IMR-90 (cell line): ENCODE data around the gene SMYD1. TPM values are rescaled to one million over a fixed set of nuclear protein-coding genes. Genes with fewer than 3 reads are reported as not detected.

Experiments
- ATAC-seq: fragments of 200-7000 bp; cut with Tn5 transposase; 2 replicates; pipeline ENCODE4 v1.9.1; 2020; ENCODE audit warnings: low read depth, mild to moderate bottlenecking, moderate library complexity
- BruUV-seq: library from RNA; stranded (reverse); fragments of 400-500 nt; replicated peaks from 2 replicates; lab custom pipeline; 2021; lab: Mats Ljungman, UMichigan
- CTCF ChIA-PET: fragments of 300-600 bp; formaldehyde crosslinking; extraction: SDS; loops from one replicate; lab custom pipeline; 2021; ENCODE audit warnings: antibody characterized with exemption; lab: Yijun Ruan, JAX
- POLR2A ChIA-PET: fragments of 300-600 bp; sonication (Branson Sonifier 250); formaldehyde crosslinking; loops from one replicate; lab custom pipeline; 2022; ENCODE audit warnings: antibody characterized with exemption; ENCODE audit not compliant: unreplicated experiment; lab: Charles Lee
- DNase-seq: peaks from one replicate; pipeline ENCODE4 v3.0.0; 2013
- H2AFZ ChIP-seq: replicated peaks from 2 replicates; pipeline ENCODE3; 2013; ENCODE audit warnings: low read length, mild to moderate bottlenecking; ENCODE audit not compliant: poor library complexity
- H2AK5ac ChIP-seq: 2 replicates; pipeline ENCODE4 v1.6.1; 2013; ENCODE audit warnings: low read depth, low read length, inconsistent platforms
- H2AK9ac ChIP-seq: replicated peaks from 2 replicates; pipeline ENCODE3; 2013; ENCODE audit warnings: mild to moderate bottlenecking, low read depth, low read length, moderate library complexity; ENCODE audit not compliant: poor library complexity
- H2BK120ac ChIP-seq: 2 replicates; pipeline ENCODE4 v1.6.1; 2013; ENCODE audit warnings: low read depth, low read length, inconsistent platforms
- H2BK15ac ChIP-seq: 3 replicates; pipeline ENCODE4 v1.6.1; 2013; ENCODE audit warnings: low read depth, low read length, inconsistent platforms
- H2BK20ac ChIP-seq: 2 replicates; pipeline ENCODE4 v1.6.1; 2013; ENCODE audit warnings: low read depth, mild to moderate bottlenecking, inconsistent platforms, low read length, moderate library complexity
- H2BK5ac ChIP-seq: 2 replicates; pipeline ENCODE4 v1.6.1; 2013; ENCODE audit warnings: mild to moderate bottlenecking, low read depth, low read length, inconsistent platforms; ENCODE audit not compliant: poor library complexity, severe bottlenecking
- H3K14ac ChIP-seq: replicated peaks from 2 replicates; pipeline ENCODE4 v1.6.1; 2013; ENCODE audit warnings: low read depth, low read length, inconsistent platforms
- H3K18ac ChIP-seq: 2 replicates; pipeline ENCODE4 v1.6.1; 2013; ENCODE audit warnings: low read depth, low read length, control low read depth
- H3K23ac ChIP-seq: 2 replicates; pipeline ENCODE4 v1.6.1; 2013; ENCODE audit warnings: low read depth, low read length, inconsistent platforms
- H3K27ac ChIP-seq: 2 replicates; pipeline ENCODE4 v1.5.1; 2013; ENCODE audit warnings: mild to moderate bottlenecking, control low read depth, low read length; ENCODE audit not compliant: insufficient read depth
- H3K27me3 ChIP-seq: 2 replicates; pipeline ENCODE4 v1.6.1; 2013; ENCODE audit warnings: low read length; ENCODE audit not compliant: control insufficient read depth, insufficient read depth
- H3K36me3 ChIP-seq: 2 replicates; pipeline ENCODE4 v1.6.1; 2013; ENCODE audit warnings: low read length, mixed read lengths; ENCODE audit not compliant: control insufficient read depth, insufficient read depth
- H3K4ac ChIP-seq: 2 replicates; pipeline ENCODE4 v1.6.1; 2013; ENCODE audit warnings: low read depth, low read length, inconsistent platforms
- H3K4me1 ChIP-seq: 2 replicates; pipeline ENCODE4 v1.6.1; 2013; ENCODE audit warnings: low read length, mixed read lengths; ENCODE audit not compliant: control insufficient read depth, insufficient read depth
- H3K4me2 ChIP-seq: 2 replicates; pipeline ENCODE4 v1.6.1; 2013; ENCODE audit warnings: low read depth, mild to moderate bottlenecking, control low read depth, low read length, moderate library complexity
- H3K4me3 ChIP-seq: 2 replicates; pipeline ENCODE4 v1.5.1; 2013; ENCODE audit warnings: low read depth, mild to moderate bottlenecking, control low read depth, low read length, moderate library complexity; ENCODE audit not compliant: insufficient read depth
- H3K56ac ChIP-seq: 2 replicates; pipeline ENCODE4 v1.6.1; 2013; ENCODE audit warnings: low read length, inconsistent platforms; ENCODE audit not compliant: insufficient read depth; ENCODE audit errors: extremely low read depth
- H3K79me1 ChIP-seq, 2 experiments: 2 replicates each; pipeline ENCODE4 v1.6.1; 2013; ENCODE audit warnings: low read length in 2 of 2, inconsistent platforms in 1 of 2, low read depth in 1 of 2
- H3K9ac ChIP-seq: 2 replicates; pipeline ENCODE4 v1.6.1; 2013; ENCODE audit warnings: low read depth, low read length, control low read depth
- H3K9me1 ChIP-seq: 2 replicates; pipeline ENCODE4 v1.6.1; 2013; ENCODE audit warnings: low read length, inconsistent platforms; ENCODE audit not compliant: insufficient read depth
- H3K9me3 ChIP-seq: 2 replicates; pipeline ENCODE4 v1.6.1; 2013; ENCODE audit warnings: low read length; ENCODE audit not compliant: control insufficient read depth, insufficient read depth
- H4K20me1 ChIP-seq: 2 replicates; pipeline ENCODE4 v1.6.1; 2013; ENCODE audit warnings: low read length, inconsistent platforms; ENCODE audit not compliant: insufficient read depth
- H4K5ac ChIP-seq: 2 replicates; pipeline ENCODE4 v1.6.1; 2013; ENCODE audit warnings: mild to moderate bottlenecking, low read depth, low read length, control low read depth
- H4K8ac ChIP-seq, 2 experiments: 2 replicates each; pipeline ENCODE4 v1.6.1; 2013; ENCODE audit warnings: low read depth in 2 of 2, low read length in 2 of 2, control low read depth in 1 of 2, inconsistent platforms in 1 of 2
- H4K91ac ChIP-seq: 2 replicates; pipeline ENCODE4 v1.6.1; 2013; ENCODE audit warnings: low read depth, low read length, inconsistent platforms; ENCODE audit not compliant: insufficient read depth
- BHLHE40 ChIP-seq: fragments of 150-350 bp; IDR thresholded peaks from 2 replicates; pipeline ENCODE4 v1.6.1; 2016; ENCODE audit warnings: mild to moderate bottlenecking, low read depth, low read length
- CEBPB ChIP-seq: IDR thresholded peaks from 2 replicates; pipeline ENCODE4 v1.6.1; 2012; ENCODE audit warnings: low read depth, low read length, improper control_type of control experiment
- CHD1 ChIP-seq: IDR thresholded peaks from 2 replicates; pipeline ENCODE4 v1.6.1; 2012; ENCODE audit warnings: low read depth, low read length, improper control_type of control experiment
- FOS ChIP-seq: fragments of 150-350 bp; IDR thresholded peaks from 2 replicates; pipeline ENCODE4 v1.6.1; 2016; ENCODE audit warnings: low read depth, low read length
- MAFK ChIP-seq: IDR thresholded peaks from 2 replicates; pipeline ENCODE4 v1.6.1; 2012; ENCODE audit warnings: low read depth, low read length, improper control_type of control experiment
- MAZ ChIP-seq: IDR thresholded peaks from 2 replicates; pipeline ENCODE4 v1.6.1; 2012; ENCODE audit warnings: low read depth, mild to moderate bottlenecking, low read length, improper control_type of control experiment, moderate library complexity, borderline replicate concordance
- MXI1 ChIP-seq: IDR thresholded peaks from 2 replicates; pipeline ENCODE4 v1.6.1; 2012; ENCODE audit warnings: low read depth, mild to moderate bottlenecking, low read length, moderate library complexity, borderline replicate concordance
- NFE2L2 ChIP-seq: fragments of 150-350 bp; IDR thresholded peaks from 2 replicates; pipeline ENCODE4 v1.6.1; 2016; ENCODE audit warnings: low read depth, mild to moderate bottlenecking, low read length
- POLR2A ChIP-seq: IDR thresholded peaks from 2 replicates; pipeline ENCODE4 v1.6.1; 2012; ENCODE audit warnings: mild to moderate bottlenecking, low read depth, low read length
- RAD21 ChIP-seq: IDR thresholded peaks from 2 replicates; pipeline ENCODE4 v1.6.1; 2012; ENCODE audit warnings: low read length, improper control_type of control experiment
- RCOR1 ChIP-seq: IDR thresholded peaks from 2 replicates; pipeline ENCODE4 v1.6.1; 2012; ENCODE audit warnings: mild to moderate bottlenecking, low read length, improper control_type of control experiment; ENCODE audit not compliant: insufficient replicate concordance
- RFX5 ChIP-seq: IDR thresholded peaks from 2 replicates; pipeline ENCODE4 v1.8.0; 2012; ENCODE audit warnings: low read depth, mild to moderate bottlenecking, low read length, moderate library complexity
- WGBS, 2 experiments: methylation state at CpG; one replicate each; pipeline versions ENCODE4 v1.1.5 to v1.1.7; 2013; ENCODE audit warnings: missing lambda C conversion rate in 2 of 2; ENCODE audit not compliant: insufficient read length in 1 of 2; ENCODE audit errors: extremely low coverage in 2 of 2; 5-methylcytosine and 5-hydroxymethylcytosine counted together
- dilution Hi-C: fragments of 300-500 bp; cut with HindIII; formaldehyde crosslinking; loops from one replicate; pipeline ENCODE4 v1.14.3; 2018; ENCODE audit warnings: low sequenced_read_pairs; ENCODE audit not compliant: unreplicated experiment
- in situ Hi-C: fragments of 300-500 bp; cut with MboI; formaldehyde crosslinking; loops from 3 replicates; pipeline ENCODE4 v1.14.3; 2019; ENCODE audit warnings: low sequenced_read_pairs, inconsistent platforms, mixed read lengths
- intact Hi-C: fragments of 100-400 bp; cut with micrococcal nuclease; formaldehyde crosslinking; loops from 2 replicates; pipeline ENCODE4 v1.10.0; 2022
- polyA plus RNA-seq, 3 experiments: library from polyadenylated mRNA; depleted of rRNA; stranded (reverse); fragments of >200 nt; gene quantifications; 2 replicates each; pipeline ENCODE4 v1.2.3, GENCODE V29; 2012; ENCODE audit warnings: low replicate concordance in 1 of 3
- total RNA-seq: library from RNA; depleted of rRNA; stranded (reverse); fragments of >200 nt; gene quantifications from 2 replicates; pipeline ENCODE4 v1.2.3, GENCODE V29; 2012
- TF ChIP-seq, protein P1 (sequence below): fragments of 150-350 bp; IDR thresholded peaks from 2 replicates; pipeline ENCODE4 v1.6.1; 2016; ENCODE audit warnings: low read depth, mild to moderate bottlenecking, low read length, moderate library complexity, borderline replicate concordance
- TF ChIP-seq, protein P2 (sequence below): conservative IDR thresholded peaks from 2 replicates; pipeline ENCODE4 v1.5.1; 2012; ENCODE audit warnings: mild to moderate bottlenecking, low read depth, low read length, improper control_type of control experiment
- TF ChIP-seq, protein P3 (sequence below): fragments of 150-350 bp; IDR thresholded peaks from 2 replicates; pipeline ENCODE4 v1.6.1; 2017; ENCODE audit warnings: mild to moderate bottlenecking, antibody characterized with exemption, low read length, low read depth

The SMYD1 gene
- total and polyA plus RNA-seq, 2 of the 4 experiments (the other 2 are of a cell fraction) = not detected

DNA sequence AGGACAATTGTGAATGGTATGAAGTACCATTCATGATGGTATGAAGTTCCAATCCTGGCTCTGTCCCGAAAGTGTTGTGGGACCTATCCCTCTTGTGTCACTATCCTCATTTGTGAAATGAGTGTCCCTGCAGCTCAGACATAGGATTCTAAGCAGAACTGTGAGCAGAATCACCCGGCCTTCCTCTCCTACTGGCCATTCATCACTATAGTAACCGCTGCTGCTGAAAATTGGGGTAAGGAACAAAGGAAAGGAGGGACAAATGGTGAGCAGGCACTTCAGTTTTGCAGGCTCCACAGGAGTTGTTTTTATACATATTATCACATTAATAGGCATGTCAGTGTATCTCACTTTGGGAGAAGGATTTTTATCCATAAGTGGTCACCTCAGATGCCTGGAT, 27.4 kb downstream of the SMYD1 start:
- Histone ChIP-seq H3K18ac (no peak overlapping the region), H4K91ac (no peak overlapping the region), H2BK5ac (no peak overlapping the region), H3K9me1 (no peaks in the 10 kb centered on the region), H3K27me3 (peaks cover 15% of the 10 kb centered on the region), H3K4me2 (no peak overlapping the region), H4K5ac (no peak overlapping the region), H3K4ac (no peak overlapping the region), H2BK120ac (no peak overlapping the region), H2BK20ac (no peak overlapping the region), H4K8ac (no peak overlapping the region), H4K20me1 (no peaks in the 10 kb centered on the region), H2BK15ac (no peak overlapping the region), H3K9ac (no peak overlapping the region), H2AK9ac (no peak overlapping the region), H3K4me3 (no peak overlapping the region), H3K23ac (no peak overlapping the region), H2AK5ac (no peak overlapping the region), H3K9me3 (no peaks in the 10 kb centered on the region), H3K79me1 (no peaks in the 10 kb centered on the region), H3K27ac (no peak overlapping the region), H2AFZ (no peak overlapping the region), H3K14ac (no peak overlapping the region), H3K4me1 (no peaks in the 10 kb centered on the region), H3K56ac (no peak overlapping the region), H3K36me3 (no peaks in the 10 kb centered on the region)
- BruUV-seq = no TSS peak
- in situ Hi-C loops = no loop called here
- POLR2A ChIA-PET = no interaction called here
- intact Hi-C loops = no loop called here
- no peak for ATAC-seq
- CTCF ChIA-PET = no interaction called here
- DNase-seq = no peak
- TF ChIP-seq CEBPB (no peak), POLR2A (no peak), BHLHE40 (no peak), MAFK (no peak), MAZ (no peak), NFE2L2 (no peak), RCOR1 (no peak), MXI1 (no peak), CHD1 (no peak), RFX5 (no peak), FOS (no peak), RAD21 (no peak)
- TF ChIP-seq, protein P1, sequence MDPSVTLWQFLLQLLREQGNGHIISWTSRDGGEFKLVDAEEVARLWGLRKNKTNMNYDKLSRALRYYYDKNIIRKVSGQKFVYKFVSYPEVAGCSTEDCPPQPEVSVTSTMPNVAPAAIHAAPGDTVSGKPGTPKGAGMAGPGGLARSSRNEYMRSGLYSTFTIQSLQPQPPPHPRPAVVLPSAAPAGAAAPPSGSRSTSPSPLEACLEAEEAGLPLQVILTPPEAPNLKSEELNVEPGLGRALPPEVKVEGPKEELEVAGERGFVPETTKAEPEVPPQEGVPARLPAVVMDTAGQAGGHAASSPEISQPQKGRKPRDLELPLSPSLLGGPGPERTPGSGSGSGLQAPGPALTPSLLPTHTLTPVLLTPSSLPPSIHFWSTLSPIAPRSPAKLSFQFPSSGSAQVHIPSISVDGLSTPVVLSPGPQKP = no peak
- TF ChIP-seq, protein P2, sequence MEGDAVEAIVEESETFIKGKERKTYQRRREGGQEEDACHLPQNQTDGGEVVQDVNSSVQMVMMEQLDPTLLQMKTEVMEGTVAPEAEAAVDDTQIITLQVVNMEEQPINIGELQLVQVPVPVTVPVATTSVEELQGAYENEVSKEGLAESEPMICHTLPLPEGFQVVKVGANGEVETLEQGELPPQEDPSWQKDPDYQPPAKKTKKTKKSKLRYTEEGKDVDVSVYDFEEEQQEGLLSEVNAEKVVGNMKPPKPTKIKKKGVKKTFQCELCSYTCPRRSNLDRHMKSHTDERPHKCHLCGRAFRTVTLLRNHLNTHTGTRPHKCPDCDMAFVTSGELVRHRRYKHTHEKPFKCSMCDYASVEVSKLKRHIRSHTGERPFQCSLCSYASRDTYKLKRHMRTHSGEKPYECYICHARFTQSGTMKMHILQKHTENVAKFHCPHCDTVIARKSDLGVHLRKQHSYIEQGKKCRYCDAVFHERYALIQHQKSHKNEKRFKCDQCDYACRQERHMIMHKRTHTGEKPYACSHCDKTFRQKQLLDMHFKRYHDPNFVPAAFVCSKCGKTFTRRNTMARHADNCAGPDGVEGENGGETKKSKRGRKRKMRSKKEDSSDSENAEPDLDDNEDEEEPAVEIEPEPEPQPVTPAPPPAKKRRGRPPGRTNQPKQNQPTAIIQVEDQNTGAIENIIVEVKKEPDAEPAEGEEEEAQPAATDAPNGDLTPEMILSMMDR = no peak
- TF ChIP-seq, protein P3, sequence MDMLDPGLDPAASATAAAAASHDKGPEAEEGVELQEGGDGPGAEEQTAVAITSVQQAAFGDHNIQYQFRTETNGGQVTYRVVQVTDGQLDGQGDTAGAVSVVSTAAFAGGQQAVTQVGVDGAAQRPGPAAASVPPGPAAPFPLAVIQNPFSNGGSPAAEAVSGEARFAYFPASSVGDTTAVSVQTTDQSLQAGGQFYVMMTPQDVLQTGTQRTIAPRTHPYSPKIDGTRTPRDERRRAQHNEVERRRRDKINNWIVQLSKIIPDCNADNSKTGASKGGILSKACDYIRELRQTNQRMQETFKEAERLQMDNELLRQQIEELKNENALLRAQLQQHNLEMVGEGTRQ = no peak
- dilution Hi-C loops = no loop called here
- WGBS, 2 experiments = no CpG with 5 or more reads among the region's 3 CpGs
